Activated T-cell treated with anti-CD3 and anti-CD28 coated beads, Interleukin-2, amount 50 U/mL, for 24 hours (primary cell): ENCODE measurements around the gene EIF4G3.
"Not testable (repeated sequence)": the region's sequence is repeated elsewhere in the genome, so short reads cannot be mapped to it uniquely, and the experiment has no call there.

ENCODE experiments used
- DNase-seq: peaks from one replicate; pipeline ENCODE4 v3.0.0-alpha.2; 2020
- H3K27ac Mint-ChIP-seq: 2 replicates; pipeline ENCODE4 v1.8.0; 2020; ENCODE audit warnings: mild to moderate bottlenecking, mixed read lengths
- H3K27me3 Mint-ChIP-seq: 2 replicates; pipeline ENCODE4 v1.8.0; 2020; ENCODE audit warnings: mixed read lengths
- H3K36me3 Mint-ChIP-seq: 2 replicates; pipeline ENCODE4 v1.8.0; 2020; ENCODE audit warnings: low read depth, mixed read lengths
- H3K4me1 Mint-ChIP-seq: 2 replicates; pipeline ENCODE4 v1.8.0; 2020; ENCODE audit warnings: low read depth, mixed read lengths
- H3K4me3 Mint-ChIP-seq: 2 replicates; pipeline ENCODE4 v1.8.0; 2020; ENCODE audit warnings: mild to moderate bottlenecking, moderate library complexity, mixed read lengths
- H3K9me3 Mint-ChIP-seq: 2 replicates; pipeline ENCODE4 v1.8.0; 2020; ENCODE audit warnings: mixed read lengths

EIF4G3 gene

DNA sequence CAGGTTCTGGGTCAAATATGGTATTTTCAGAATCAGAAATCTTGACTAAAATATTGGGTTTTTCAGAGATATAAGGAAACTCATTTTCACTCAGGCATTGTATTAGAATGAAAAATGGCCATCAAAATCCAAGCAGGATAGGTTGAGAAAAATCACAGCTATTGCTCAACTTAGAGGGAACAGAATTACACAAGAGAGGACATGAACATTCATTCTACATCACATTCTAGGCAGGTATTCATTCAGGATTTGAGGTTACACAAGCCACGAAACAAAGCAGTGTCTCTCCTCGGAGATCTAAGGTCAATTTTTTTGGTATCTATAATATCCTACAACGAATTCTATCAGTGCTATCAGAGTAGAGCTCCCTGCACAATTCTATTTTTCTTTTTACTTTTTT is 226.0 kb downstream of the EIF4G3 start:
- Mint-ChIP-seq H3K27ac (no peak overlapping the region), H3K4me1 (peaks cover 5% of the 10 kb centered on the region), H3K4me3 (no peak overlapping the region), H3K9me3 (no peaks in the 10 kb centered on the region), H3K27me3 (no peaks in the 10 kb centered on the region), H3K36me3 (peaks cover 45% of the 10 kb centered on the region)
- DNase-seq: no peak

DNA sequence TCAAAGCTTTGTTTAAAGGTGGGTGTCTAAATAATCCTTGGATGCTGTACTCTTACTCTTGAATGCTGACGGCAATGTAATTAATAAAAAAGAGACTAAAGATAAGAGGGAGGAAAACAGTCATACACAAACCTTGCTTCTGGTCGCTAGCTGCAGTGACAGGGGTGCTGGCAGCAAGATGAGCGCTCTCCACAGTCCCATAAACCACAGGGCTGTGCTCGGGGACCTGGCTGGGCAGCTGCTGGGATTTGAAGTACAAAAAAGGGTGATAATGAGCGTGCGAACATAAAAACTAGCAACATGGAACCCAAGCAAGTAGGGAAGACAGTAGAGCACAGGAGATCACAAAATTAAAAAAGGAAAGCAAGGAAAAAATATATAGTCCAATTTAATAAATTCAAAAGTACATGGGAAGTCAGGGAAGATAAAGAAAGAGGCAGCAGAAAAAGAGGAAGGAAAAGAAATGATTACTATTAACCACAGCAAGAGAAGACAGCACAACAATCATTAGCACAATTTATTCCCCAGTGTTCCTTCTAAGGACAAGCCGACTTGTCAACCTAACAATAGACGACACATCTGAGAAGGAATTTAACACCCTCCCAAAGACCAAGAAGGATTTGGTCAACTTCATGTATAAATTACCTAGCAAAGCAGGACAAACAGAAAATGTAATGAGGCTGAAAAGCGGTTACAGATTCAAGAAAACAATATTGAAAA is 226.7 kb downstream of the EIF4G3 start:
- H3K36me3 Mint-ChIP-seq: peaks cover 44% of the 10 kb centered on the region
- H3K27me3 Mint-ChIP-seq: no peaks in the 10 kb centered on the region
- H3K4me1 Mint-ChIP-seq: peaks cover 6% of the 10 kb centered on the region
- H3K9me3 Mint-ChIP-seq: no peaks in the 10 kb centered on the region
- no peak overlapping the region for H3K27ac Mint-ChIP-seq
- DNase-seq: no peak
- no peak overlapping the region for H3K4me3 Mint-ChIP-seq

DNA sequence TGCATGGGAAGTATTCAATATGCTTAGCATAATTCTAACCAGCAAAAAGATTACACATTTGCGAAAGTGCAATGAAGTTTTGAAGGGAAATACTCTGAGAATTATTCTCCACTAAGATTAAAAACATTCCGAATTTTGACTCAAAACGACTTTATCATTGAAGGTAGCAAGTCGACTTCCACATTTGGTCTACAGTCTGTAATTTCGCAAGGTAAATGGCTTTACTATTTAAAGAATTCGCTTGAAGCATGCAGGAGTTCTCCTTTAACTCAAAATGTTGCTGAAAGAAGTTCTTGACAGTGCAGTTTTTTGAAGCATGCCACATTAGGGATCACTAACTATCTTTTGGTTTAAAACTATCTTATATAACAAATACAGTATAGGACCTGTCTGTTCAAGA is 228.6 kb downstream of the EIF4G3 start:
- H3K9me3 Mint-ChIP-seq: no peaks in the 10 kb centered on the region
- H3K36me3 Mint-ChIP-seq: peaks cover 47% of the 10 kb centered on the region
- DNase-seq: no peak
- no peaks in the 10 kb centered on the region for H3K27me3 Mint-ChIP-seq
- no peak overlapping the region for H3K27ac Mint-ChIP-seq
- H3K4me1 Mint-ChIP-seq: peaks cover 6% of the 10 kb centered on the region
- no peak overlapping the region for H3K4me3 Mint-ChIP-seq

DNA sequence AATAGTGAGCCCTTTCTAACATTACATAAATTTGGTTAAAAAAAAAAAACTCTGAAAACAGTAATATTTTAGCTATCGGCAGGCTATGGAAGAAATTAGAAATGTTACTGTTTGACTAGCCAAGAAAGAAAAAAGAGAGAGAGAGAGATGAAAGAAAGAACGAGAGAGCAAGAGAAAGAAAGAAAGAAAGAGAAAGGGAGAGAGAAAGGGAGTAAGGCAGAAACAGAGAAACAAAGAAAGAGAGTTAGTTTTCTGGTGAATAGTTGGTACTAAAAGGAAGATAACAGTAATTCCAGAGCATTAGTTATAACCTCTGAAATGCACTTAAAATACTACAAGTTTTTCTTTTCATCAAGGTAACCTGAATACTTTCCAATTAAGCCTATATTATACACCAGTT is 229.3 kb downstream of the EIF4G3 start:
- Mint-ChIP-seq H3K36me3 (peaks cover 43% of the 10 kb centered on the region), H3K4me3 (no peak overlapping the region), H3K27ac (no peak overlapping the region), H3K27me3 (no peaks in the 10 kb centered on the region), H3K4me1 (peaks cover 6% of the 10 kb centered on the region), H3K9me3 (no peaks in the 10 kb centered on the region)
- DNase-seq: no peak

DNA sequence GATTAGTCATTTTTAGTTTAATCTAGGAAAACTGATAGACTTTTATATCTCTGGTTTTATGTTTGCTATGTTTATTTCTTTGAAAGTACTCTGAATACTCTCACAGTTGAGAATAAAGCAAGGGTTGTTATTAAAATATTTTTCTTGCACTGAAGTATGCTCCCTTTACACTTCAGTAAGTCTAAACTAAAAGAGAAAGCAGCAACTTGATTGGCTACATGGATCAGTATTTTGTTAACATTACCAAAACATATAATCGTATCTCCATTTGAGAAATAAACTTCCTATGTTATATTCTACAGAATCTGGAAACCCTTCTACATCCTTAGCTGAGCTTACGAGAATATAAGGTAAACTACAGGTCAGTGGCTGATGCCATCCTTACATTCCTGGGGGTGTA is 240.1 kb downstream of the EIF4G3 start:
- Mint-ChIP-seq H3K9me3 (no peaks in the 10 kb centered on the region), H3K4me3 (no peak overlapping the region), H3K27ac (no peak overlapping the region), H3K27me3 (no peaks in the 10 kb centered on the region), H3K4me1 (peaks cover 31% of the 10 kb centered on the region), H3K36me3 (peaks cover 44% of the 10 kb centered on the region)
- DNase-seq: no peak

DNA sequence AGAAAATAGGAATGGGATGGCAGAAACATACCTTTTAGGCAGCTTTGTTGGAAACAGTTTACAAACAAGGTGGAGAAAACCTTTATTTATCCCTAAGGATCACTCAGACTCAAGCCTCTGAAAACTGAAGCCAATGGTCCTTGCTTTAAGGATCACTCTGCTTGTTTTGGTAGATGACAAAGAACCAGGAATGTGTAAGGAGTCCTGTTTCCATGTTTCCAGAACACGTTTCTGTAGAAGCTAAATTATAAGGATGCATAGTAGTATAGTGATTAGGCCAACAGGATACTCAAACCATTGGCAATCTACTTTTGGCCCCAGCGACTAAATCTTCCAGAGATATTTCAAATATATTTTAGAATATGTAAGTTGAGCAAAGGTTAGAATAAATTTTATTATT is 240.5 kb downstream of the EIF4G3 start:
- no peak for DNase-seq
- Mint-ChIP-seq H3K9me3 (no peaks in the 10 kb centered on the region), H3K36me3 (peaks cover 41% of the 10 kb centered on the region), H3K4me3 (no peak overlapping the region), H3K27me3 (no peaks in the 10 kb centered on the region), H3K27ac (no peak overlapping the region), H3K4me1 (peaks cover 35% of the 10 kb centered on the region)

DNA sequence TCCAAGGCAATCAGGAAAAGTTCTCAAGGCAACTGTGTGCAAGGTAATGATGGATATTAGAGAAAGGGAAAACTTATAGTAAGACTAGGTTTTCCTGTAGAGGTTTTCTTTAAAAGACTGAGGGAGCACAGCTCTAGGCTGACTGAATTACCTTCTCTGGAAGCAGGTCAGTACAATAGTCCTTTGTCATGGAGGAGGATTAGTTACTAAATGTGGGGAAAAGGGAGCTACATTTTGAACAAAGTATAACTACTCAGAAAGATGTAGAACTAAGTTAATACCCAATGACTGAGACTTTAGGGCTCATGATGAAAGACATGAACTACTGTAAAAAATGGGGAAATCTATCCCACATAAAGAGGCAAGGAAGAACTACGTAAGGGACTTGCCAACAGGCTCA is 241.0 kb downstream of the EIF4G3 start:
- DNase-seq: no peak
- no peak overlapping the region for H3K27ac Mint-ChIP-seq
- peaks cover 40% of the 10 kb centered on the region for H3K4me1 Mint-ChIP-seq
- H3K9me3 Mint-ChIP-seq: no peaks in the 10 kb centered on the region
- H3K4me3 Mint-ChIP-seq: no peak overlapping the region
- H3K27me3 Mint-ChIP-seq: no peaks in the 10 kb centered on the region
- peaks cover 41% of the 10 kb centered on the region for H3K36me3 Mint-ChIP-seq

DNA sequence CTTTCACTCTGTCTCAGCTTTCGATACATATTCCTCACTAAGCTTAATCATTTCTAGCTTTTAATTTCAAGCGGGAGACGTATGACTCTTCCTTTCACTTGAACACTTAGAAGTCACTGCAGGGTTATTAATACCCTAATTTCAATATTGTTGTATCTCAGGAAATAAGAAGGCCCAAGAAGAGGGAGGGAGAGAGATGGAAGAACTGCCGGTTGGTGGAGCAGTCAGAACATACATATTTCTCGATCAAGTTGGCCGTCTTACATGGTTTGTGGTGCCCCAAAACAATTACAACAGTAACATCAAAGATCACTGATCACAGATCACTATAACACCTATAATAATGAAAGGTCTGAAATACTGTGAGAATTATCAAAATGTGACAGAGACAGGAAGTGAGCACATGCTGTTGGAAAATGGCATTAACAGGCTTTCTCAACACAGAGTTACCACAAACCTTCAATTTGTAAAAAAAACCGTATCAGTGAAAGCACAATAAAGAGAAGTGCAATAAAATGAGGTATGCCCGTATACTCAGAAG is 244.2 kb downstream of the EIF4G3 start:
- Mint-ChIP-seq H3K36me3 (peaks cover 32% of the 10 kb centered on the region), H3K4me3 (peak overlapping the region; percentile 55)

DNA sequence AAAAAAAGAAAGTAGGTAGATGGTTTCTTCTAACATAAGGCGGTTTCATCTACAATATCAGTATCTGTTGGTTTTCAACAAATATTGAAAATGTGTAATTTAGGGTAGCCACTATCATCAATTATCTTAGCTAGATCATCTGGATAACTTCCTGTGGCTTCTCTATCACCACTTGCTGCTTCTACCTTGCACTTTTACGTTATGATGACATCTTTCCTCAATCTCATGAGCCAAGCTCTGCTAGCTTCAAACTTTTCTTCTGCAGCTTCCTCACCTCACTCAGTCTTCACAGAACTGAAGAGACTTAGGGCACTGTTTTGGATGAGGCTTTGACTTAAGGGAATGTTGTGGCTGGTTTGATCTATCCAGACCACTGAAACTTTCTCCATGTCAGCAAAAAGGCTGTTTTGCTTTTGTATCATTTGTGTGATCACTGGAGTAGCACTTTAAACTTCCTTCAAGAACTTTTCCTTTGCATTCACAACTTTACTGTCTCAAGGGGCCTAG is 244.7 kb downstream of the EIF4G3 start:
- Mint-ChIP-seq H3K4me3 (peak overlapping the region; percentile 55), H3K9me3 (no peaks in the 10 kb centered on the region), H3K27me3 (no peaks in the 10 kb centered on the region), H3K36me3 (peaks cover 32% of the 10 kb centered on the region), H3K27ac (peak overlapping the region; percentile 96), H3K4me1 (peaks cover 41% of the 10 kb centered on the region)
- DNase-seq: no peak

More for the DNA sequence above, 244.2 kb downstream of the EIF4G3 start:
- peaks cover 41% of the 10 kb centered on the region for H3K4me1 Mint-ChIP-seq
- DNase-seq: no peak
- H3K27ac Mint-ChIP-seq: peak overlapping the region; percentile 96
- no peaks in the 10 kb centered on the region for H3K9me3 Mint-ChIP-seq
- H3K27me3 Mint-ChIP-seq: no peaks in the 10 kb centered on the region

DNA sequence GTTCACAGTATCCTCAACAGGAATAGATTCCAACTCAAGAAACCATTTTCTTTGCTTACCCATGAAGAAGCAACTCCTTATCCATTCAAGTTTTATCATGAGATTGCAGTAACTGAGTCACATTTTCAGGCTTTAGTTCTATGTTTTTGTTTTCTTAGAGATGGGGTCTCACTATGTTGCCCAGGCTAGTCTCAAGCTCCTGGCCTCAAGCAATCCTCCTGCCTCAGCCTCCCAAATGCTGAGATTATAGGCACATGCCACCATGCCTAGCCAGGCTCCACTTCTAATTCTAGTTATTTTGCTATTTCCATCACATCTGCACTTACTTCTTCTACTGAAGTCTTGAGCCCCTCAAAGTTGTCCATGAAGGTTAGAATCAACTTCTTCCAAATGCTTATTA is 246.3 kb downstream of the EIF4G3 start:
- no peak for DNase-seq
- Mint-ChIP-seq H3K27ac (no peak overlapping the region), H3K27me3 (no peaks in the 10 kb centered on the region), H3K36me3 (peaks cover 26% of the 10 kb centered on the region), H3K4me3 (no peak overlapping the region), H3K9me3 (no peaks in the 10 kb centered on the region), H3K4me1 (peaks cover 41% of the 10 kb centered on the region)

DNA sequence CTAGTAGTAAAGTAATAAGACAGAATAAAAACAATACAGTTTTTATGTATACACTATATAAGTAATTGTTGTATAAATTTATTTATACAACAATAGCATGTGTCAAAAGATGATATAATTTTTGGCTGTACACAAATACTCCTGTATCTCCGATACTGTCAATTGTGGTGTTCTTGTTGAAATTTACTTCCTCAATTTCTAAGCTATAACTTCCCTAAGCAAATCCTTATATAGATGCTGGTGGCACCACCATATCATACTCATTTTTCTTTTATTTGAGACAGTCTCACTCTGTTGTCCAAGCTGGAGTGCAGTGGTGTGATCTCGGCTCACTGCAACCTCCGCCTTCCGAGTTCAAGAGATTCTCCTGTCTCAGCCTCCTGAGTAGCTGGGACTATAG is 248.6 kb downstream of the EIF4G3 start:
- peaks cover 20% of the 10 kb centered on the region for H3K36me3 Mint-ChIP-seq
- no peak overlapping the region for H3K27ac Mint-ChIP-seq
- no peaks in the 10 kb centered on the region for H3K9me3 Mint-ChIP-seq
- H3K4me1 Mint-ChIP-seq: peaks cover 26% of the 10 kb centered on the region
- no peak overlapping the region for H3K4me3 Mint-ChIP-seq
- no peaks in the 10 kb centered on the region for H3K27me3 Mint-ChIP-seq
- DNase-seq: no peak

DNA sequence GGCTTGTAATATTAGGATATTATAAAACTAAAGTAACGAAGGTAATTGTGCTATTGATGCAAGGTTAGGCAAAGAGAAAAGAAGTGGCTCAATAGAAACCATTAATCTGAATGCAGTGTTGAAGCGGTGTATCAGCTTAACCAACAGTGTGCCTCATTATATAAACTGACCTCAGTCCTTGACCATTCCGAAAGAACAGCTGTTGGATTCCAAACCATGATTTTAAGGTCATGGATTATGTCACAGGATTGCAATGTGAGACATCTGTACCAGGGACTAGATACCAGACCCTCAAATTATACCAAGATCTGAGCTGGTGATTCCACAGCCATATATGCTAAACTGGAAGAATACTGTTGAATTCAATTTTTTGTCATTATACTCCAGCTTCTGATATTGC is 255.4 kb downstream of the EIF4G3 start:
- peaks cover 4% of the 10 kb centered on the region for H3K36me3 Mint-ChIP-seq
- no peak overlapping the region for H3K27ac Mint-ChIP-seq
- no peak overlapping the region for H3K4me3 Mint-ChIP-seq
- H3K4me1 Mint-ChIP-seq: no peaks in the 10 kb centered on the region
- H3K27me3 Mint-ChIP-seq: no peaks in the 10 kb centered on the region
- no peaks in the 10 kb centered on the region for H3K9me3 Mint-ChIP-seq
- no peak for DNase-seq

DNA sequence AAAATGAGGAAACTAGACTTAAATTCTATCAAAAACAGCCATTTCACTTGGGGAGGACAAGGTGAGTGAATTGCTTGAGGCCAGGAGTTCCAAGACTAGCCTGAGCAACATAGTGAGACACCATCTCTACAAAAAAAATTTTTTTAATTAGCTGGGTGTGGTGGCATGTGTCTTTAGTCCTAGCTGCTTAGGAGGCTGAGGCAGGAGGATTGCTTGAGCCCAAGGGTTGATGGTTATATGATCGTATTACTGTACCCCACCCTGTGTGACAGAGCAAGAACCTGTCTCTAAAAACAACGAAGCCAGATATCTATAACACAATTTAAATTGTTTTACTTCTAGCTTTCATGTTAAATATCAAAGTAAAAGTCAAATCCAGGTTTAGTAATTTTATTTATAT is 263.5 kb downstream of the EIF4G3 start:
- H3K4me3 Mint-ChIP-seq: no peak overlapping the region
- H3K36me3 Mint-ChIP-seq: peaks cover 22% of the 10 kb centered on the region
- no peak overlapping the region for H3K27ac Mint-ChIP-seq
- DNase-seq: no peak
- no peaks in the 10 kb centered on the region for H3K27me3 Mint-ChIP-seq
- no peaks in the 10 kb centered on the region for H3K9me3 Mint-ChIP-seq
- H3K4me1 Mint-ChIP-seq: no peaks in the 10 kb centered on the region

DNA sequence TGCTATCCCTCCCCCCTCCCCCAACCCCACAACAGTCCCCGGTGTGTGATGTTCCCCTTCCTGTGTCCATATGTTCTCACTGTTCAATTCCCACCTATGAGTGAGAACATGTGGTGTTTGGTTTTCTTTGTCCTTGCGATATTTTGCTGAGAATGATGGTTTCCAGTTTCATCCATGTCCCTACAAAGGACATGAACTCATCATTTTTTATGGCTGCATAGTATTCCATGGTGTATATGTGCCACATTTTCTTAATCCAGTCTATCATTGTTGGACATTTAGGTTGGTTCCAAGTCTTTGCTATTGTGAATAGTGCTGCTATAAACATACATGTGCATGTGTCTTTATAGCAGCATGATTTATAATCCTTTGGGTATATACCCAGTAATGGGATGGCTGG is 269.2 kb downstream of the EIF4G3 start:
- H3K36me3 Mint-ChIP-seq: peaks cover 22% of the 10 kb centered on the region
- not testable (repeated sequence) for H3K4me1 Mint-ChIP-seq, H3K9me3 Mint-ChIP-seq, H3K27me3 Mint-ChIP-seq, DNase-seq, H3K27ac Mint-ChIP-seq, H3K4me3 Mint-ChIP-seq

DNA sequence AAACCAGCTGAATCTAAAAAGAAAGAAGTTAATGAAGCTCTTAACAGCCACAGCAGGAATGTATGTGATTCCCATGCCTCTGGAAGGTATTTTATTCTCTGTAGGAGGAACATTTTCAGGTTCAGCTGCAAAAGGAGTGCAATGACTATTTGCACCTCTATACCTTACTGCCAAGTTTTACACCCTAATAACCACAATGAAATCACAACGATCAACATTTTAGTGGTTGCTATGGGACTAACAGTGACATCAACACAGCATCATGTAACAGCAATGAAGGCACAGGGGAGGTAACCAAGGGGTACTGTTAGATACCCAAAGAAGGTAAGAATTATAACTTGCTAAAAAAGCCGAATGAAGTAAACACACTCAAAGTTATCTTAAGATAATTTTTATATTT is 273.3 kb downstream of the EIF4G3 start:
- no peak for DNase-seq
- H3K27ac Mint-ChIP-seq: no peak overlapping the region
- H3K9me3 Mint-ChIP-seq: no peaks in the 10 kb centered on the region
- H3K27me3 Mint-ChIP-seq: no peaks in the 10 kb centered on the region
- peaks cover 26% of the 10 kb centered on the region for H3K36me3 Mint-ChIP-seq
- no peaks in the 10 kb centered on the region for H3K4me1 Mint-ChIP-seq
- H3K4me3 Mint-ChIP-seq: no peak overlapping the region
